Measurements from ENCODE around the gene SAFB.

SAFB gene

GRCh38 chr19:5588906-5589676 lies 33.8 kb upstream of the SAFB start:
- no peak for ATAC-seq (replicated peaks)
- Mint-ChIP-seq H3K36me3 (ENCODE audit: insufficient read depth) (peaks cover 86% of the 10 kb centered on the region), H3K27ac (no peak overlapping the region)

GRCh38 chr19:5590151-5590864 lies 32.6 kb upstream of the SAFB start:
- Mint-ChIP-seq H3K36me3 (ENCODE audit: insufficient read depth) (peaks cover 89% of the 10 kb centered on the region), H3K4me1 (ENCODE audit: low read depth in 2 of 2) (peaks cover 9 to 12% of the 10 kb centered on the region in 2 donors), H3K4me3 (peak overlapping the region in 1 of 2 donors; percentile 21), H3K9me3 (no peaks in the 10 kb centered on the region), H3K27me3 (no peaks in the 10 kb centered on the region), H3K27ac (peak overlapping the region; percentile 35 to 74)
- ATAC-seq (replicated peaks) = no peak
- no peak for DNase-seq

More at GRCh38 chr19:5588906-5589676, 33.8 kb upstream of the SAFB start:
- peak overlapping the region in 1 of 2 donors; percentile 10 for H3K4me3 Mint-ChIP-seq
- no peaks in the 10 kb centered on the region for H3K9me3 Mint-ChIP-seq
- no peak for DNase-seq
- H3K4me1 Mint-ChIP-seq (ENCODE audit: low read depth in 2 of 2) = peaks cover 8 to 10% of the 10 kb centered on the region in 2 donors
- no peaks in the 10 kb centered on the region for H3K27me3 Mint-ChIP-seq

GRCh38 chr19:5590865-5591154 lies 32.1 kb upstream of the SAFB start:
- ATAC-seq (replicated peaks) (no peak), DNase-seq (no peak)
- peaks cover 6 to 11% of the 10 kb centered on the region in 2 donors for H3K4me1 Mint-ChIP-seq (ENCODE audit: low read depth in 2 of 2)
- H3K27me3 Mint-ChIP-seq = no peaks in the 10 kb centered on the region
- peaks cover 89% of the 10 kb centered on the region for H3K36me3 Mint-ChIP-seq (ENCODE audit: insufficient read depth)
- peak overlapping the region in 1 of 2 donors; percentile 21 for H3K4me3 Mint-ChIP-seq
- H3K9me3 Mint-ChIP-seq = no peaks in the 10 kb centered on the region
- peak overlapping the region; percentile 35 to 74 for H3K27ac Mint-ChIP-seq

- no peak overlapping the region for H3K4me3 Mint-ChIP-seq
- no peaks in the 10 kb centered on the region for H3K27me3 Mint-ChIP-seq
- ATAC-seq (replicated peaks) (no peak), DNase-seq (no peak)
- H3K36me3 Mint-ChIP-seq (ENCODE audit: insufficient read depth) = peaks cover 92% of the 10 kb centered on the region
- H3K4me1 Mint-ChIP-seq (ENCODE audit: low read depth in 2 of 2) = peaks cover 6 to 10% of the 10 kb centered on the region in 2 donors
- H3K27ac Mint-ChIP-seq = no peak overlapping the region
- no peaks in the 10 kb centered on the region for H3K9me3 Mint-ChIP-seq
These were observed 31.4 kb upstream of the SAFB start for GRCh38 chr19:5591476-5591875.

- Mint-ChIP-seq H3K4me3 (no peak overlapping the region), H3K9me3 (no peaks in the 10 kb centered on the region), H3K4me1 (ENCODE audit: low read depth in 2 of 2) (peaks cover 7 to 8% of the 10 kb centered on the region in 2 donors), H3K36me3 (ENCODE audit: insufficient read depth) (peaks cover 93% of the 10 kb centered on the region), H3K27me3 (no peaks in the 10 kb centered on the region), H3K27ac (peak overlapping the region in 1 of 2 donors; percentile 38)
- DNase-seq (no peak), ATAC-seq (replicated peaks) (no peak)
These were observed 30.1 kb upstream of the SAFB start for GRCh38 chr19:5592531-5593342.

- Mint-ChIP-seq H3K27me3 (no peaks in the 10 kb centered on the region), H3K9me3 (no peaks in the 10 kb centered on the region), H3K36me3 (ENCODE audit: insufficient read depth) (peaks cover 95% of the 10 kb centered on the region), H3K4me1 (ENCODE audit: low read depth in 2 of 2) (peaks cover 5 to 8% of the 10 kb centered on the region in 2 donors), H3K27ac (peak overlapping the region in 1 of 2 donors; percentile 38), H3K4me3 (no peak overlapping the region)
- no peak for ATAC-seq (replicated peaks)
- DNase-seq = no peak
These were observed 29.3 kb upstream of the SAFB start for GRCh38 chr19:5593343-5594255.

- H3K4me1 Mint-ChIP-seq (ENCODE audit: low read depth in 2 of 2) = peaks cover 5 to 8% of the 10 kb centered on the region in 2 donors
- no peaks in the 10 kb centered on the region for H3K27me3 Mint-ChIP-seq
- DNase-seq (no peak), ATAC-seq (replicated peaks) (no peak)
- peaks cover 96% of the 10 kb centered on the region for H3K36me3 Mint-ChIP-seq (ENCODE audit: insufficient read depth)
- no peaks in the 10 kb centered on the region for H3K9me3 Mint-ChIP-seq
- no peak overlapping the region for H3K27ac Mint-ChIP-seq
- no peak overlapping the region for H3K4me3 Mint-ChIP-seq
These were observed 28.3 kb upstream of the SAFB start for GRCh38 chr19:5594521-5594950.

- Mint-ChIP-seq H3K27me3 (no peaks in the 10 kb centered on the region), H3K36me3 (ENCODE audit: insufficient read depth) (peaks cover 98% of the 10 kb centered on the region), H3K27ac (peak overlapping the region; percentile 72 to 84), H3K4me3 (peak overlapping the region in 1 of 2 donors; percentile 48), H3K9me3 (no peaks in the 10 kb centered on the region), H3K4me1 (ENCODE audit: low read depth in 2 of 2) (peaks cover 5 to 10% of the 10 kb centered on the region in 2 donors)
- DNase-seq (no peak), ATAC-seq (replicated peaks) (peak; percentile 59)
These were observed 27.8 kb upstream of the SAFB start for GRCh38 chr19:5595129-5595528.

GRCh38 chr19:5595745-5596144 lies 27.1 kb upstream of the SAFB start:
- Mint-ChIP-seq H3K36me3 (ENCODE audit: insufficient read depth) (peaks cover 100% of the 10 kb centered on the region), H3K27ac (peak overlapping the region; percentile 72 to 84), H3K27me3 (no peaks in the 10 kb centered on the region), H3K9me3 (no peaks in the 10 kb centered on the region), H3K4me3 (no peak overlapping the region), H3K4me1 (ENCODE audit: low read depth in 2 of 2) (peaks cover 6 to 15% of the 10 kb centered on the region in 2 donors)
- ATAC-seq (replicated peaks) = no peak
- no peak for DNase-seq

- Mint-ChIP-seq H3K9me3 (no peaks in the 10 kb centered on the region), H3K27ac (no peak overlapping the region), H3K36me3 (ENCODE audit: insufficient read depth) (peaks cover 99% of the 10 kb centered on the region), H3K4me1 (ENCODE audit: low read depth in 2 of 2) (peaks cover 12 to 23% of the 10 kb centered on the region in 2 donors), H3K4me3 (no peak overlapping the region), H3K27me3 (no peaks in the 10 kb centered on the region)
- ATAC-seq (replicated peaks) = no peak
- DNase-seq = no peak
These were observed 22.1 kb upstream of the SAFB start for GRCh38 chr19:5600797-5601196.

GRCh38 chr19:5603626-5604025 lies 19.3 kb upstream of the SAFB start:
- H3K36me3 Mint-ChIP-seq (ENCODE audit: insufficient read depth) = peaks cover 99% of the 10 kb centered on the region
- ATAC-seq (replicated peaks) = no peak

GRCh38 chr19:5605362-5605761 lies 17.5 kb upstream of the SAFB start:
- Mint-ChIP-seq H3K36me3 (ENCODE audit: insufficient read depth) (peaks cover 99% of the 10 kb centered on the region), H3K27ac (no peak overlapping the region), H3K4me3 (no peak overlapping the region), H3K9me3 (no peaks in the 10 kb centered on the region), H3K27me3 (no peaks in the 10 kb centered on the region), H3K4me1 (ENCODE audit: low read depth in 2 of 2) (peaks cover 16 to 27% of the 10 kb centered on the region in 2 donors)
- ATAC-seq (replicated peaks) (no peak), DNase-seq (no peak)

More at GRCh38 chr19:5603626-5604025, 19.3 kb upstream of the SAFB start:
- no peak overlapping the region for H3K4me3 Mint-ChIP-seq
- H3K27me3 Mint-ChIP-seq = no peaks in the 10 kb centered on the region
- DNase-seq = no peak
- H3K4me1 Mint-ChIP-seq (ENCODE audit: low read depth in 2 of 2) = peaks cover 17 to 31% of the 10 kb centered on the region in 2 donors
- no peaks in the 10 kb centered on the region for H3K9me3 Mint-ChIP-seq
- H3K27ac Mint-ChIP-seq = no peak overlapping the region
